Natural killer cell treated with Interleukin-12 subunit alpha and Interleukin-12 subunit beta and Interleukin-15 and Interleukin-18, amount 100 ng/mL, for 72 hours (primary cell): ENCODE measurements around the gene OR2V1. TPM values are rescaled to one million over a fixed set of nuclear protein-coding genes. Genes with fewer than 3 reads are reported as not detected.
"Not testable (repeated sequence)": the region's sequence is repeated elsewhere in the genome, so short reads cannot be mapped to it uniquely, and the experiment has no call there.

ENCODE experiments used
- ATAC-seq, 2 donors: fragments of 150-1000 bp; cut with Tn5 transposase in 1 of 2; sonication (Bioruptor Pico), chemical (Tn5 transposase) in 1 of 2; 2 replicates each; pipeline ENCODE4 v1.10.0; 2021
- DNase-seq: peaks from one replicate; pipeline ENCODE4 v3.0.0; 2022; ENCODE audit warnings: low spot score
- H3K27ac Mint-ChIP-seq, 2 donors: 1 replicate in 1 of 2; 2 replicates in 1 of 2; pipeline ENCODE4 v1.8.0; 2022; ENCODE audit warnings: mixed read lengths in 2 of 2, mild to moderate bottlenecking in 1 of 2, moderate library complexity in 1 of 2
- H3K27me3 Mint-ChIP-seq, 2 donors: 1 replicate in 1 of 2; 2 replicates in 1 of 2; pipeline ENCODE4 v1.8.0; 2022; ENCODE audit warnings: mixed read lengths in 2 of 2
- H3K36me3 Mint-ChIP-seq: one replicate; pipeline ENCODE4 v1.8.0; 2022; ENCODE audit warnings: mixed read lengths
- H3K4me1 Mint-ChIP-seq, 2 donors: 1 replicate in 1 of 2; 2 replicates in 1 of 2; pipeline ENCODE4 v1.8.0; 2022; ENCODE audit warnings: low read depth in 2 of 2, mixed read lengths in 2 of 2, mild to moderate bottlenecking in 1 of 2
- H3K4me3 Mint-ChIP-seq: one replicate; pipeline ENCODE4 v1.8.0; 2022; ENCODE audit warnings: mixed read lengths
- H3K9me3 Mint-ChIP-seq: 2 replicates; pipeline ENCODE4 v1.8.0; 2022; ENCODE audit warnings: mixed read lengths
- total RNA-seq, 2 donors: library from RNA; stranded (reverse); gene quantifications; one replicate each; pipeline ENCODE4 v1.2.3, GENCODE V29; 2022

OR2V1 gene
- total RNA-seq, 2 donors from 2014 or later: not detected

GRCh38 chr5:181113572-181113971 is 17.4 kb downstream of the OR2V1 start:
- not testable (repeated sequence) for H3K4me1 Mint-ChIP-seq, ATAC-seq, DNase-seq, H3K27ac Mint-ChIP-seq, H3K36me3 Mint-ChIP-seq, H3K4me3 Mint-ChIP-seq, H3K9me3 Mint-ChIP-seq
- peaks cover 42 to 47% of the 10 kb centered on the region in 2 donors for H3K27me3 Mint-ChIP-seq

- ATAC-seq: no peak
- Mint-ChIP-seq H3K27ac (no peak overlapping the region), H3K36me3 (no peaks in the 10 kb centered on the region), H3K9me3 (no peaks in the 10 kb centered on the region), H3K4me1 (peaks cover 0 to 3% of the 10 kb centered on the region in 2 donors), H3K4me3 (no peak overlapping the region), H3K27me3 (peaks cover 42 to 46% of the 10 kb centered on the region in 2 donors)
- no peak for DNase-seq
These were observed 18.5 kb downstream of the OR2V1 start for GRCh38 chr5:181112476-181112875.

GRCh38 chr5:181111010-181111409 is 20.0 kb downstream of the OR2V1 start:
- ATAC-seq (no peak), DNase-seq (no peak)
- no peaks in the 10 kb centered on the region for H3K36me3 Mint-ChIP-seq
- no peak overlapping the region for H3K27ac Mint-ChIP-seq
- no peak overlapping the region for H3K4me3 Mint-ChIP-seq
- H3K9me3 Mint-ChIP-seq: no peaks in the 10 kb centered on the region
- peaks cover 0 to 3% of the 10 kb centered on the region in 2 donors for H3K4me1 Mint-ChIP-seq
- H3K27me3 Mint-ChIP-seq: peaks cover 39 to 47% of the 10 kb centered on the region in 2 donors

DNA sequence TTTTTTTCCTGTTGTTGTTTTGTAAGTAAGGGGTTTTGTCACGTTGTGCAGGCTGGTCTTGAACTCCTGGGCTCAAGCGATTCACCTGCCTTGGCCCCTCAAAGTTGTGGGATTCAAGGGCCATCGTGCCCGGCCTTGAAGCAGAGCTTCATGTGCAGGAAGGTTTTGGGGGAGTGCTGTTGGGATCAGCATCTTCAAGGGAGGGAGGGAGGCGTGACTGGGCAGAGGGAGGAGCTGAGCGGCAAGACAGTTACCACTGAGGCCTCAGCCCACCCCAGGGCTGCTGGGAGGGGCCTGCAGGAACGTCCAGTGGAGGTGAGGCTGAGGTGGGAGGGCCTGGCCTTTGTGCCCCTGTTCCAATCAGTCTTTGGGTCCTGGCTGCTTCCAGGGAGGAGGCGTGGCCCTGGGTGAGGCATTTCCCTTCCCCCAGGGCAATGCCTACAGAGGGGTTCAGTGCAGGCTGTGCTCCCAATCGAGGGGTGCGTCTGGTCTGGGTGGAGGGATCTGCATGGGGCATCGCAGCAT is 21.4 kb downstream of the OR2V1 start:
- no peaks in the 10 kb centered on the region for H3K4me1 Mint-ChIP-seq
- no peak overlapping the region for H3K27ac Mint-ChIP-seq
- H3K27me3 Mint-ChIP-seq: peaks cover 35 to 46% of the 10 kb centered on the region in 2 donors
- no peaks in the 10 kb centered on the region for H3K9me3 Mint-ChIP-seq
- ATAC-seq (no peak), DNase-seq (no peak)
- H3K36me3 Mint-ChIP-seq: no peaks in the 10 kb centered on the region
- no peak overlapping the region for H3K4me3 Mint-ChIP-seq

DNA sequence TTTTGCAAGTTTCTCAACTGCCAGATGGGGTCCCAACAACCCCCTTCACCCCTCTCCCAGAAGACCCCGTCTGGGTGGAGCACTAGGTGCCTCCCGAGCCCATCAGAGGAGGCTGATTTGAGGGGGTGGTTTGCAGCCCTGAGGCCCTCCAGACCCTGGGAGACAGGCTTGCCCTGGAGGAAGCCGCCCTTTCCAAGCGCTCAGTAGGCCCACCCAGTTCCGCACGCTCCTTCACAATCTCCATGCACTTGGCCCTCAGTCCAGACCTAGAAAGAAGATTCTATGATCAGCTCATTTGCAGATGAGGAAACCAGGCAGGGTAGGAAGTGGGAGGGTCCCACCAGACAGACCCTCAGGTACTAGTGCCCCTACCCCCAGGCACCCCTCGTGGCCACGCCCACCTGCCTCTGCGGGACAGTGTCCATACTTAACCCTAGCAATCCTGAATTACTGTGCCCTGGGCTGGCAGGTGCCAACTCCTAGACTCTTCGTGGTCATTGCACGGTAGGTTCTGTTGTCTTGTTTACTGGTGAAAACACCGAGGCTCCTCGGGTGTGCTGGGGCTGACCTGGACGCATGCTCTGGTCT is 22.3 kb downstream of the OR2V1 start:
- Mint-ChIP-seq H3K4me1 (peaks cover 4 to 6% of the 10 kb centered on the region in 2 donors), H3K27me3 (peaks cover 33 to 49% of the 10 kb centered on the region in 2 donors), H3K4me3 (no peak overlapping the region), H3K9me3 (no peaks in the 10 kb centered on the region), H3K27ac (no peak overlapping the region), H3K36me3 (no peaks in the 10 kb centered on the region)
- DNase-seq (no peak), ATAC-seq (no peak)

DNA sequence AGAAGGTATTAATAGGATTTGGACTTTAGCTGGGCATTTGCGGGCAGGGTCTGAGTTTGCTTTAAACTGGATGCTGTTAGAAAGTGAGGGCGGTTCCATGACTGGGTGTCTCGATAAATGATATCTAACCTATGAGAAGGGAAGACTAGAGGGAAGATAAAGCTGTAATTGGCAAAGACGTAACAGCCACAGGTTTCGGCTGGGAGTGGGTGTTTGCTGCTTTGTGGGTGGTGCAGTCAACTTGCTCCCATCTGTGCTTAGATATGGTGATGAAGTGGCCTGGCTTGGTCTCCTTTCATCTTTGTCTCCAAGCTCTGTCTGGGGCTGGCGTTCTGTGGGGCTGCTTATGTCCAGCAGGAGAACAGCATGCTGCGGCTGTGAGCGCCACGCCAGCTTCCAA is 23.3 kb downstream of the OR2V1 start:
- Mint-ChIP-seq H3K36me3 (no peaks in the 10 kb centered on the region), H3K4me1 (peaks cover 4 to 6% of the 10 kb centered on the region in 2 donors), H3K27me3 (peaks cover 33 to 49% of the 10 kb centered on the region in 2 donors), H3K4me3 (no peak overlapping the region), H3K9me3 (no peaks in the 10 kb centered on the region), H3K27ac (no peak overlapping the region)
- no peak for ATAC-seq
- no peak for DNase-seq

DNA sequence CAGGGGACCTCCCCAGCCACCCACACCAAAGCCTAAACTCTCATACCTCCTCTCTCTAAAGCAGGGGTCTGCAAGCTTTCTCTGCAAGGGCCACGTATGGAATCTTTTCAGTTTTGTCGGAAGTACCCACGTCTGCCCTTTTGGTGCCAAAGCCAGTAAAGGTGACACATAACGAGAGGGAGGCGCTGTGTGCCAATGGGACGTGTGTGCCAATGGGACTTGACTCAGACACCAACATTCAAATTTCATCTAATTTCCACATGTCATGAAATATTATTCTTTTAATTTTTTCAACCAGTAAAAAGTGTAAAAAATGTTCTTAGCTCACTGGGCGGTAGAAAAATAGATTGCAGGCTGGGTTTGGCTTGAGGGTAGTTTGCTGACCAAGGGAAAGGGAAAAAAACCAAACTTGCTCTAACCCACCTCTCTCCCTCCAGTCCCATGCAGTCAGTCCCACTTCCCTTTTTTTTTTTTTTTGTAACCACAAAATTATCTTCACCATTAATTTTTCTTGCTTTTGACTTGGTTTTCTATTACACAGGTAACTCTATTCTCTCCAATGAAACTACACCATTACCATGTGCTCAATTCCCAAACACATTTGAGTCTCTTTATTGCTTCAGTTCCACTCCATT is 25.5 kb downstream of the OR2V1 start:
- H3K4me3 Mint-ChIP-seq: no peak overlapping the region

DNA sequence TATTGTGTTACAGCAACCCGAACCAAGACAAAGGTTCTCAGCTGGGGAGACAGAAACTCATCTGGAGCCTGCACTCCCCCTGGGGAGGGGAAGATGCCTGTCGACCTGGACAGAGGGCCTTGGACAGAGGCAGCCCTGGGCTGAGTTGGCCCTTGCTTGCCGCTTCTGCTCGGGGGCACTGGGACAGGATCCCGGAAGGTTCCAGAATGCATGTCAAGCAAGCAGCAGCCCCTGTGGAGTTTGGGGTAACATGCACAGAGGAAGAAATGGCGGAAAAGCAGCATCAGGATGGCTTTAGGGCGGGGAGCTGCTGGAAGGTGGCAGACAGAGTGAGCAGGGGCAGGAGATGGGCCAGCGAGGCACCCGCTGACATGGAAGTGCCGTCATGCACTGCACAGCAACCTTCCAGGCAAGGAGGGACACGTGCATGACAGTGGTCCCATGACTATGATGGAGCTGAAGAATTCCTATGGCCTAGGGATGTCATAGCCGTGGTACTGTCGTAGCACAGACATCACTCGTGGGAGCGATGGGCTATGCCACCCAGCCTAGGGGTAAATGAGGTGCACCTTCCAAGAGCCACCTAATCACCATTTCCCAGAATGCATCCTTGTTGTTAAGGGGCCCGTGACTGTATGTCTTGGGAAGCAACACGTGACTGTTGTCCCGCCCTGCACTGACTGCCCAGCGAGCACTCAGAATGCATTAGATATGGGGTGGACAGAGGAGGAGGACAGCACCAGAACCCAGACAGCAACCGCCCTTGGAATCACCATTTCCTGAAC is 26.2 kb downstream of the OR2V1 start:
- not testable (repeated sequence) for H3K27ac Mint-ChIP-seq, H3K4me1 Mint-ChIP-seq, H3K9me3 Mint-ChIP-seq, DNase-seq, H3K36me3 Mint-ChIP-seq, H3K4me3 Mint-ChIP-seq, ATAC-seq
- H3K27me3 Mint-ChIP-seq: peaks cover 26 to 40% of the 10 kb centered on the region in 2 donors

More for the DNA sequence above, 25.5 kb downstream of the OR2V1 start:
- no peak for DNase-seq
- Mint-ChIP-seq H3K9me3 (no peaks in the 10 kb centered on the region), H3K4me1 (peaks cover 4 to 6% of the 10 kb centered on the region in 2 donors), H3K36me3 (no peaks in the 10 kb centered on the region), H3K27me3 (peaks cover 25 to 42% of the 10 kb centered on the region in 2 donors), H3K27ac (no peak overlapping the region)
- no peak for ATAC-seq

DNA sequence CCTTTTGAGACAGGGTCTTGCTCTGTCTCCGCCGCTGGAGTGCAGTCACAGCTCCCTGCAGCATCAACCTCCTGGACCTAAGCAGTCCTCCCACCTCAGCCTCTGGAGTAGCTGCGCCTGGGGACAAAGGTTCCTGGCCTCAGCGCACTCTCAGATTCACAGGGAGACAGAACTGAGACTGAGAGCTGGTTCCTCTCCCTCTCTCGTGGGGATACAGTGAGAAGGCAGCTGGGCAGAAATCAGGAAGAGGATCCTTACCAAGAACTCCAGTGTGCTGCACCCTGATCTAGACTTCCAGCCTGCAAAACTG is 26.8 kb downstream of the OR2V1 start:
- Mint-ChIP-seq H3K4me3 (peak overlapping the region; percentile 73), H3K27me3 (peaks cover 28 to 46% of the 10 kb centered on the region in 2 donors)
- not testable (repeated sequence) for H3K36me3 Mint-ChIP-seq, H3K27ac Mint-ChIP-seq, H3K4me1 Mint-ChIP-seq, DNase-seq, ATAC-seq, H3K9me3 Mint-ChIP-seq

- not testable (repeated sequence) for H3K4me3 Mint-ChIP-seq, H3K9me3 Mint-ChIP-seq, H3K4me1 Mint-ChIP-seq, DNase-seq, H3K27ac Mint-ChIP-seq, H3K36me3 Mint-ChIP-seq
- ATAC-seq: peak; percentile 61 to 76
- H3K27me3 Mint-ChIP-seq: peaks cover 25 to 39% of the 10 kb centered on the region in 2 donors
These were observed 28.9 kb downstream of the OR2V1 start for GRCh38 chr5:181101930-181102674.

- H3K27me3 Mint-ChIP-seq: peaks cover 24 to 34% of the 10 kb centered on the region in 2 donors
- H3K4me3 Mint-ChIP-seq, H3K9me3 Mint-ChIP-seq, H3K27ac Mint-ChIP-seq, H3K36me3 Mint-ChIP-seq, ATAC-seq, H3K4me1 Mint-ChIP-seq, DNase-seq: not testable (repeated sequence)
These were observed 29.8 kb downstream of the OR2V1 start for GRCh38 chr5:181101030-181101641.

- Mint-ChIP-seq H3K27ac (no peak overlapping the region), H3K9me3 (no peaks in the 10 kb centered on the region), H3K36me3 (no peaks in the 10 kb centered on the region), H3K27me3 (peaks cover 19 to 25% of the 10 kb centered on the region in 2 donors), H3K4me3 (no peak overlapping the region), H3K4me1 (peaks cover 6 to 9% of the 10 kb centered on the region in 2 donors)
- DNase-seq: no peak
- ATAC-seq: no peak
These were observed 30.7 kb downstream of the OR2V1 start for GRCh38 chr5:181100121-181100875.
